ENCODE data around the gene PADI1.

DNA sequence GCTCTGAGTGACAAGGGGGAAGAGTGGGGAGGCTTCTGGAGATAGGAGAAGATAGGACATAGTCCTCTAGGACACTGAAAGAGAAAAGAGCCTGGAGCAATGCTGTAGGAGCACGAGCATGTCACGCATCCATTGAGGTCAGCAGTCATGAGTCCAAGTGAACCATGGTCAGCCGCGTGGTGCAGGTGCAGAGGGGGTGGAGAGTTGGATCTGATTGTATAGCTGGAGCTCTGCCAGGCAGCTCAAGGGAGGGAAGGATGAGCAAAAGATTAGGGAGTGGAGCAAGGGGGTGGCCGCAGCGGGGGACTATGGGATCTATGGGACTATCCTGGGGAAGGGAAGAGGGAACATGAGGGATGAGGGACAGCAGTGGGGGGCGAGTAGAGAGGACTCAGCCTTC is 14.0 kb downstream of the PADI1 start:
- TF ChIP-seq POLR2A (IDR thresholded peaks at IDR 0.05; ENCODE audit: control extremely low read depth in 1 of 2, low read depth in 2 of 2, low read length in 2 of 2), result no peak
- TF ChIP-seq, protein P1, sequence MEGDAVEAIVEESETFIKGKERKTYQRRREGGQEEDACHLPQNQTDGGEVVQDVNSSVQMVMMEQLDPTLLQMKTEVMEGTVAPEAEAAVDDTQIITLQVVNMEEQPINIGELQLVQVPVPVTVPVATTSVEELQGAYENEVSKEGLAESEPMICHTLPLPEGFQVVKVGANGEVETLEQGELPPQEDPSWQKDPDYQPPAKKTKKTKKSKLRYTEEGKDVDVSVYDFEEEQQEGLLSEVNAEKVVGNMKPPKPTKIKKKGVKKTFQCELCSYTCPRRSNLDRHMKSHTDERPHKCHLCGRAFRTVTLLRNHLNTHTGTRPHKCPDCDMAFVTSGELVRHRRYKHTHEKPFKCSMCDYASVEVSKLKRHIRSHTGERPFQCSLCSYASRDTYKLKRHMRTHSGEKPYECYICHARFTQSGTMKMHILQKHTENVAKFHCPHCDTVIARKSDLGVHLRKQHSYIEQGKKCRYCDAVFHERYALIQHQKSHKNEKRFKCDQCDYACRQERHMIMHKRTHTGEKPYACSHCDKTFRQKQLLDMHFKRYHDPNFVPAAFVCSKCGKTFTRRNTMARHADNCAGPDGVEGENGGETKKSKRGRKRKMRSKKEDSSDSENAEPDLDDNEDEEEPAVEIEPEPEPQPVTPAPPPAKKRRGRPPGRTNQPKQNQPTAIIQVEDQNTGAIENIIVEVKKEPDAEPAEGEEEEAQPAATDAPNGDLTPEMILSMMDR (IDR thresholded peaks at IDR 0.05; ENCODE audit: control extremely low read depth in 1 of 3, insufficient read depth in 1 of 3, low read depth in 1 of 3, low read length in 3 of 3), result no peak
- TF ChIP-seq, protein P2, sequence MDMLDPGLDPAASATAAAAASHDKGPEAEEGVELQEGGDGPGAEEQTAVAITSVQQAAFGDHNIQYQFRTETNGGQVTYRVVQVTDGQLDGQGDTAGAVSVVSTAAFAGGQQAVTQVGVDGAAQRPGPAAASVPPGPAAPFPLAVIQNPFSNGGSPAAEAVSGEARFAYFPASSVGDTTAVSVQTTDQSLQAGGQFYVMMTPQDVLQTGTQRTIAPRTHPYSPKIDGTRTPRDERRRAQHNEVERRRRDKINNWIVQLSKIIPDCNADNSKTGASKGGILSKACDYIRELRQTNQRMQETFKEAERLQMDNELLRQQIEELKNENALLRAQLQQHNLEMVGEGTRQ (IDR thresholded peaks at IDR 0.05; ENCODE audit: low read length), result no peak
- no peak for TF ChIP-seq MAFK (IDR thresholded peaks at IDR 0.05; ENCODE audit: low read depth, low read length)
- no peak for TF ChIP-seq PHF8 (conservative IDR thresholded peaks at IDR 0.05; ENCODE audit: low read depth, low read length)
- no peak for TF ChIP-seq RFX5 (IDR thresholded peaks at IDR 0.05; ENCODE audit: borderline replicate concordance, low read depth, low read length)
- TF ChIP-seq RNF2 (IDR thresholded peaks at IDR 0.05; ENCODE audit: borderline replicate concordance, low read depth, low read length, missing control alignments, poor library complexity, severe bottlenecking), result no peak
- no peak for TF ChIP-seq YY1 (IDR thresholded peaks at IDR 0.05; ENCODE audit: low read depth, low read length)
- no peak for TF ChIP-seq SIN3A (conservative IDR thresholded peaks at IDR 0.05 in 1 of 2, IDR thresholded peaks at IDR 0.05 in 1 of 2; ENCODE audit: low read depth in 1 of 2, low read length in 2 of 2)
- TF ChIP-seq GABPA (IDR thresholded peaks at IDR 0.05; ENCODE audit: borderline replicate concordance, insufficient read depth, low read length), result no peak
- no peak for TF ChIP-seq CREB1 (IDR thresholded peaks at IDR 0.05)
